T47D (cell line): ENCODE measurements around the gene SDR42E2.
"Not testable (repeated sequence)": the region's sequence is repeated elsewhere in the genome, so short reads cannot be mapped to it uniquely, and the experiment has no call there.

ENCODE experiments used
- DNase-seq, 2 experiments: peaks; one replicate each; pipeline versions ENCODE4 v3.0.0 to v3.0.0-alpha.2; 2011 to 2012; ENCODE audit warnings: low read depth in 1 of 2, low spot score in 1 of 2
- JUND ChIP-seq: IDR thresholded peaks from 2 replicates; pipeline ENCODE4 v1.6.1; 2012; ENCODE audit warnings: low read depth
- in situ Hi-C: cut with HindIII; loops from 2 replicates; pipeline ENCODE4 v1.10.0; 2016; ENCODE audit warnings: low sequenced_read_pairs, low pct_unique_long_range_greater_than_20kb

Gene SDR42E2

DNA sequence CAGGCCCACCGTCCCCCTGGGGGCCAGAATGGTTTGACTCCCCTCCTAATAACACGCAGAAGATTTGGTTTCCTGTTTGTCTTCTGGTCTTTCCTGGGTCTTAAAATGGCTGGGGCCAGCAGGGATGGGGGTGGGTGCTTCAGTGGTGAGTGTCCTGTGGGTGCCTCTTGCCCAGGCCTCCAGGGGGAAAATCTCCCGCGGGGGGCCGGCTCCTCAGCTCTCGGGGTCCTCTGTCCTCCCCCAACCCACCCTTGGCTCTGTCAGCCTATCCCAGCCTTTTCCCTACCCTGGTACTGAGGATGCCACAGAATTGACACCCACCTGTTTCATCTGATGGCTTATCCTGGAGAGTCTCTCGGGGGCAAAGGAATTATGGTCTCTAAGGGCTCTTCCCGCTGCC is 23.8 kb upstream of the SDR42E2 start:
- DNase-seq = no peak
- no peak for TF ChIP-seq JUND
- in situ Hi-C loops = no loop called here

DNA sequence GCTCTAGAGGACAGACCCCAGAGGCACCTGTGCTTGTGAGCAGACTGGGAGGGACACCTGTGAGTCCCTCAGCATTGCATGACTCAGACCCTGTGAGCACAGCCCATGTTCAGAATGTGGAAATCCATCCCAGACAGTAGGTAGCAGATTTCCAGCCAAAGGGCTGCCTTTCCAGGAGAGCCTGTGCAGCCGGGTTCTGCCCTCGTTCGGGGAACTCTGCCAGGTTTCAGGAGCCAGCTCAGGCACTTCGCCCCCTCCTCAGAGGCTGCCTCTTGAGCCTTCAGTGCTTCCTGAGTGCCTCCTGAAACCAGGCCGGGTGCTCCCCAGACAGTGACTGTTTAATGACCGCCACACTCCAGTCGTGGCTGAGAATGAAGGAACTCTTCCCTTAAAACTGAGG is 23.3 kb upstream of the SDR42E2 start:
- DNase-seq = no peak
- TF ChIP-seq JUND = no peak
- in situ Hi-C loops = no loop called here

DNA sequence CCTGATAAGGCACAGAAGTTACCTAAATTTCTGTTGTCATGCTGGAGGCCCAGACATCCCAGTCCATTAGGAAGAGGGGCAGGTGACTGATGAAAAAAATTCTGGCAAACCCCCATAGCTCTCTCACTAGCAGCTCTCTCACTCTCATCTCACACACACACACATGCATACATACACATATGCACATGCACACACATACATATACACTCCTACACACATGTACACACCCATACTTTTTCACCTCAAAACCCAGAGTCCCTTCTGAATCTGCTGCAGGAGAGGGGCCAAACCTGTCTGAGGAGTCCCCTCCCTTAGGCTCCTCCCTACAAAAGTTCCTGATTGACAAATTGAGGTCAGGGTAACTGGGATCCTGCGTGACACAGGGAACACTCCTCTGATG is 22.6 kb upstream of the SDR42E2 start:
- in situ Hi-C loops = no loop called here
- no peak for DNase-seq
- no peak for TF ChIP-seq JUND

DNA sequence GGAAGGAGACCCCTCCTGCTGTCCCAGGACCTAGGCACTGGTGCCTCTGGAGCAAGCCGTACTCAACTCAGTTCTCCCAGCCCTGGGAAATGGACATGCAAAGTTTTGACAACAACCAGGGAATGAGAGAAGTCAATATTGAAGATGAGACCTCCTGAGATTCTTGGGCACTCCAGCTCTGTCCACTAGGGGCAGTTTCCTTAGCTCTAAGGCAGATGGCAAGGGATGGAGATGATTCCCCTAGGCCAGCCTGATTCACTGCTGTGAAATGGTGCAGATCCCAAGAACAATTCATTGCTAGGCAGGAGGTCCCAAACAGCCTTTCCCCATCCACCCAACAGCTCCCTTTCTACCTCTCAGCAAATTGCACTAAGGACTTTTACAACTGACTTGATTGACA is 20.5 kb upstream of the SDR42E2 start:
- no peak for TF ChIP-seq JUND
- in situ Hi-C loops = no loop called here
- peak in 1 of 2 experiments; percentile 30 for DNase-seq

DNA sequence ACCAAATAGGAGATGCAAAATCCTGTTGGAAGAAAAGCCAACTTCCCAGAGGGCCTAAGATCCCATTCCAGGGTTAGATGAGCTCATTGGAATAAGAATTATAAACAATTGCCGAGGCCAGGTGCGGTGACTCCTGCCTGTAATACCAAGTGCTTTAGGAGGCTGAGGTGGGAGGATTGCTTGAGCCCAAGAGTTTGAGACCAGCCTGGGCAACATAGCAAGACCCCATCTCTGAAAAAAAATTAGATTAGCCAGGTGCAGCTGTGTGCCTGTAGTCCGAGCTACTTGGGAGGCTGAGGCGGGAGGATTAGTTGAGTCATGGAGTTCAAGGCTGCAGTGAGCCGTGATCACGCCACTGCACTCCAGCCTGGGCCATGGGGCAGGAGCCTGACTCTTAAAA is 17.8 kb upstream of the SDR42E2 start:
- TF ChIP-seq JUND = no peak
- DNase-seq = no peak
- in situ Hi-C loops = no loop called here

DNA sequence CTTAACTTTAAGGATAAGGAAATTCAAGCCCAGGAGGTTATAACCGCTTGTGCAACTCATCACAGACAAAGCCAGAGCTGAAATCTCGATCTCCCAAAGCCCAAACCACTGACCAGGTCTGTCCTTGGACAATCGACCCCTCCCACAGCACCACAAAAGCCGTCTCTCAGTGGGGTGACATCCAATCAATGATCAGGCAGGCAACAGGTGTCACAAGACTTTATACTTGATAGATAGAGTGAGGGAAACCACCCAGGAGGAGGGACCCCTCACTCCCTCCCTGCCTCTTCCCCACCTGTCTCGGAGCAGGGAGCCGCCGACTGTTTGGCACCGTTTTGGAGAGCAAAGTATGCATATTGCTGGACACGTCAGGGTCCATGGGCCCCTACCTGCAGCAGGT is 14.5 kb upstream of the SDR42E2 start:
- DNase-seq = no peak
- in situ Hi-C loops = no loop called here
- no peak for TF ChIP-seq JUND

DNA sequence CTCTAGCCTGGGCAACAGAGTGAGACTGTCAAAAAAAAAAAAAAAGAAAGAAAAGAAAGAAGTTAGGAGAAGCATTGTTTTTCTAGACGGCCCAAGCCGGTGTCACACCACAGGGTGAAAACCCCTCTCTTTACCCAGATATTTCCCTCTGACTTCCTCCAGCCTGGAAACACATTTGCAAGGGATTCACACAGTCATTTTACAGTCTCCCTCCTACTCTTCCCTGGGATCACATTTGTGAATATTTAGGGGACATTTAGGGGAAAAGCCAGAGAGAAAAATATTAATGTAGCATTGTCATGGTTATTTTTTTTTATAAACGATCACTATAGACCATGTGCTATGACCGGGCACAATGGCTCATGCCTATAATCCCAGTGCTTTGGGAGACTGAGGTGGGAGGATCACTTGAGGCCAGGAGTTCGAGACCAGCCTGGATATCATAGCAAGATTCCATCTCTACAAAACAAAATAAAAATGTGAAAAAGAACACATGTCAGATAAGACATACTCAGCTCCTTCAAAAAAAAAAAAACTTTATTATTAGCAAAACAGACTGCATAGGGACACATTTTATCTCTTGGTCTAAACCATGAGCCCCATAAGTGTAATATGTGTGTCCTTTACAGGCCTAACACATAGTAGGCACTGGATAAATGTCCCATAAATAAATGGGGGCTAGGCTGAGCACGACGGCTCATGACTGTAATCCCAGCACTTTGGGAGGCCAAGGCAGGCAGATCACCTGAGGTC is 10.9 kb upstream of the SDR42E2 start:
- in situ Hi-C loops = no loop called here
- no peak for TF ChIP-seq JUND
- no peak for DNase-seq

DNA sequence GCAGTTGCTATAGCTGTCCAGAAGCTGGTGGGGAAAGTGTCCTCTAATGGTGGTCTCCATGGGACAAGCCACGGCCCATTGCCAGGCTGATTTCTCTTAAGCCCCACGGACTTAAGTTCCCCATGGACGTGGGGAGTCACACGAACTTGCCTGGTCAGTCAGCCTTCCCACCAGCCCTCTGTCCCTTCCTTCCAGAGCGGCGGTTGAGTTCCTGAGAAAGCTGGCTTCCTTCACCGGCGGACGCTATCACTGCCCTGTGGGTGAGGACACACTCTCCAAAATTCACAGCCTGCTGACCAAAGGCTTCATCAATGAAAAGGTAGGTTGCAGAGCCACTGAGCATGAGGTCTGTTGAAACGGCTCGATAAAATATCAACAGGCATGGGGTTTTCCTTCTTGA is 10.0 kb upstream of the SDR42E2 start:
- in situ Hi-C loops = no loop called here
- DNase-seq = no peak
- no peak for TF ChIP-seq JUND

DNA sequence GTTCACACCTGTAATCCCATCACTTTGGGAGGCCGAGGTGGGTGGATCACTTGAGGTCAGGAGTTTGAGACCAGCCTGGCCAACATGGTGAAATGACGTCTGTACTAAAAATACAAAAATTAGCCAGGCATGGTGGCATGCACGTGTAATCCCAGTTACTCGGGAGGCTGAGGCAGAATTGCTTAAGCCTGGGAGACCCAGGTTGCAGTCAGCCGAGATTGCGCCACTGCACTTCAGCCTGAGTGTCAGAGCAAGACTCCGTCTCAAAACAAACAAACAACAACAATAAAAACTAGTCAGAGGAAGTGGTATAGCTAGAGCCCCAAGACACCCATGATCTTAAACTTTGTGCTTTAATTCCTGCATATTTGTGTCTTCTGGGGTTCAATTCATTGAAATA is 9.2 kb upstream of the SDR42E2 start:
- in situ Hi-C loops = not testable (repeated sequence)

DNA sequence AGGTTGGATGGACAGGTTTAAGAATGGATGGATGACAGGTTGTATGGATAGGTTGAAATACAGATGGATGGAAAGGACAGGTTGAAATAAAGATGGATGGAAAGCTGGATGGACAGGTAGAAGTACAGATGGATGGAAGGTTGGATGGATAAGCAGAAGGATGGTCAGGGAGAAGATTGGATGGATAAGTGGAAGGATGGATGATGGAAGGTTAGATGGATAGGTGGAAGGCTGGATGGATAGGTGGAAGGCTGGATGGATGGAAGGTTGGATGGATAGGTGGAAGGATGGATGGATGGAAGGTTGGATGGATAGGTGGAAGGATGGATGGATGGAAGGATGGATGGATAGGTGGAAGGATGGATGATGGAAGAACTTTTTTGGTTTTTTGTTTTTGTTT is 905 bp upstream of the SDR42E2 start:
- no peak for DNase-seq
- no peak for TF ChIP-seq JUND
- in situ Hi-C loops = no loop called here

More for the DNA sequence above, 9.2 kb upstream of the SDR42E2 start:
- DNase-seq = not testable (repeated sequence)

DNA sequence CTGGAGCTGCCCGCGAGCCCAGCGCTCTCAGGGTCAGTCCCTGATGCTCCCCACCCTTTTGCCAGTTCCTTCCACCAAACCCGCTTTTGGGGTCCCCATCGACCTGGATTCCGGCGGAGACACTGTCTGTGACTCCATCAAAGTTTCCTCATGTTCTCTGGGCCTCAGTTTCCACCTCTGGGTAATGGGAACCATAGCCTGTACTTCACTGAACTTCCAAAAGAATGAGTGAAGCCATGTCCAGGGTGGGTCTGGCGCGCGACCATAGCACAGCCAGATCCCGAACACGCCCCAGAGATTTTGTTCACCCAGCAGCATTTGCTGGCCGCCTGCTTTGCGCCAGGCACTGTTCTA is 327 bp downstream of the SDR42E2 start:
- TF ChIP-seq JUND = no peak

DNA sequence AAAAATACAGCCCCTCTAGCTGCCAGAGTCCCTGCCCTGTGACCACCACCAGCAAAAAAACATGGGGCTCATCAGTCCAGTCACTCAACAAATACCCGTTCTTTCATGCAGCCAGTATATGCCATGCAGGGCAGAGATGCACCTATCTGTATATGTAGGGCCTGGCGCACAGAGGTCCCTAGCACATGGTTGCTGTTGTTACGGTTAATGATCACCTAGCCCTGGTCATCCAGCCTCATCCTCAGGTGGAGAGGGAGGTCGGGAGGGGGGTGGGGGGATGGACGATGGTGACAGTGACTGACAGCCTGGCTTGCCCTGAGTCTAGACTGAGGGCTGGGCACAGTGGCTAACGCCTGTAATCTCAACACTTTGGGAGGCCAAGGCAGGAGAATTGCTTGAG is 1.5 kb downstream of the SDR42E2 start:
- in situ Hi-C loops = no loop called here
- TF ChIP-seq JUND = no peak
- DNase-seq = no peak

More for the DNA sequence above, 327 bp downstream of the SDR42E2 start:
- DNase-seq = no peak
- in situ Hi-C loops = no loop called here

DNA sequence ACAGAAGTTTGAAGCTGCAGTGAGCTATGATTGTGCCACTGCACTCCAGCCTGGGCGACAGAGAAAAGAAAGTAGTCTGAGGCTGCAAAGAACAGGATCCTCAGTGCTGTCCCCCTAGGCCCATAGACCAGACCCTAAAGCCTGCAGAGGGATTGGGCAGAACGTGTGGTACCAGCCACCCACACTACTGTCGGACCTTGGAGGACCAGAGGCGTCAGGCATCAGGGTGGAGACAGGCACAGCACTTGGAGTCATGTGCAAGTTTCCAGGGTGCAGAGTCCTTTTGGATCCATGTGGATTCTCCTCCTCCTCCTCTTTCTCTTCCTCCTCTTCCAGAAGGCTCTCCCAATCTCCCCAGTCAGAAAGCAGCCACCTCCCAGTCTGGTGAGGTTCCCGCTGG is 2.2 kb downstream of the SDR42E2 start:
- in situ Hi-C loops = no loop called here
- no peak for TF ChIP-seq JUND
- no peak for DNase-seq
